Muscle of back (tissue), 11 donors: Measurements from ENCODE around the gene HIP1R. TPM values are rescaled to one million over a fixed set of nuclear protein-coding genes. Genes with fewer than 3 reads are reported as not detected.
"Not testable (repeated sequence)": the region's sequence is repeated elsewhere in the genome, so short reads cannot be mapped to it uniquely, and the experiment has no call there.

Experiments
- DNase-seq, 3 donors: peaks; one replicate each; pipeline versions ENCODE4 v3.0.0 to v3.0.0-alpha.2; 2013
- polyA plus RNA-seq, 10 donors: library from polyadenylated mRNA; unstranded; fragments of 120-200 nt; gene quantifications; one replicate each; pipeline ENCODE4 v1.2.1, GENCODE V29; 2013; ENCODE audit not compliant: insufficient read length in 10 of 10

HIP1R gene
- polyA plus RNA-seq, 10 donors, result 4.6 to 9.5 (median 7.3) TPM

DNA sequence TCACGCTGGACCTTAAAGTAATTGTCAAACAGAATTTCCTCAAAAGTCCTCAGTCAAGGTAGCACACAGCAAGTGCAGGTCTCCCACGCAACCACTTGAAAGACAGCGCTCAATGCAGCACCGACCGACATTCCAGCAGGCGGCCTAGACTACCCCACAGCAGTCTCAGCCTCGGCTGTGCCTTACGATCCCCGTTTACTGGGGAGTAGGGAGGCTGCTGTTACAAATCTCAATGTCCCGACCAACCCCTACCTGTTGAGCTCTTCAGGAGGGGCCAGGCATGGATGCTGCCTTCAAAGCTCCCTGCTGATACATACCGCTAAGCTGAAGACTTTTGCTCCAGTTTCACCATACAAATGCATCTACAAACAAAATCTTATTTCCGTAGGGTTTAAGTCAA lies 38.8 kb downstream of the HIP1R start:
- no peak for DNase-seq

DNA sequence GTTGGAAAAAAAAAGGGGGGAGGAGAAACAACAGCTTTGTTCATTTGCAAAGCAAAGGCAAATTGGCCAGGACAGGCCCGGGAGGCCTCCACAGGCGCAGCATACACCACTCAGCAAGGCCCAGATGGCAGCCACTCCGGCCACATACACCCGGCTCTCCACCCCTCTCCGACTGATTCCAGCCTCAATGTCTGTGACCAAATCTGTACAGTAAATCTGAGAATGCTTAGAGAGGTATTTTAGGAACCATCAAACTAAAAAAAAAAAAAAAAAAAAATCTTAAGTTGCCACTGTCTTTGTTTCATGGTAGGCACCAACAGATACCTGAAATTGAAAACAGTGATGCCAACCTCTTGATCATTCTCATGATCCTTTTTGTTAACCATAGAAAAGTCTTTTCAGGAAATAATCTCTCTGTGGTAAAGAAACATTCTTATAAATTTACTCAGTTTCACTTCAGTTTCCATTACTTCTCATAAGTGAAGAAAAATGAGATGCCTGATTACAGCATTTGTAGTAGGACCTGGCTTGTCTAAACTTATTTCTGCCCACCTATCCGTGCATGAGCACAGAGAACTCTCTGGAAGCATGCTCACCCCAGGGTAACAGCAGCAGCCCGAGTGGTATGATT lies 40.4 kb downstream of the HIP1R start:
- peak in 1 of 3 donors; percentile 6 for DNase-seq

DNA sequence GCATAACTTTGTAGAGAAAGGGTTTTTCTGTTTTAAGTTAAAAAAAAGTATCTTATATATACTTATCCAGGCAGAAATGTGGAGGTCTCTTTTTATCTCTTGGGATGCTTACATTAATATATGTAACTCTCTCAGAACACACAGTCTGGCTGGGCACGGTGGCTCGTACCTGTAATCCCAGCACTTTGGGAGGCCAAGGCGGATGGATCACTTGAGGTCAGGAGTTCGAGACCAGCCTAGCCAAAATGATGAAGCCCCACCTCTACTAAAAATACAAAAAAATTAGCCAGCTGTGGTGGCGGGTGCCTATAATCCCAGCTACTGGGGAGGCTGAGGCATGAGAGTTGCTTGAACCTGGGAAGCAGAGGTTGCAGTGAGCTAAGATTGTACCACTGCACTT lies 41.0 kb downstream of the HIP1R start:
- DNase-seq, result not testable (repeated sequence)

DNA sequence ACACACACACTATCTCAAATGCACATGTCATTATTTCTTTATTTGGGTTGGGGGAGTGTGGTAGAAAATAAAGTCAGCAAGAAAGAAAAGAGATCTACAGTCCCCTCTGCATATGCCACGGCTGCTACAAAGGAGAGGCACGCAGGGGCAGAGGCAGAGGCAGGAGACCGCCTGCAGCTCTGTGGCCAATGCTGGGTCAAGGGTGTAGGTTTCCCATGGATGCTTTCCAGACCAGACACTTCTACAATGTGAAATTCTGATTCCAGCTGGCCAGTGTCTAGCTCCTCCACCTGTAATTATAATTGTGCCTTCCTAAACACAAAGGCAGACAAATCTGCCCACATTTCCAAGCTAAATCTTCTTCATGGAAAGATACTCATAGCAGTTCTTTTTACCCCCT lies 41.5 kb downstream of the HIP1R start:
- DNase-seq, result no peak

DNA sequence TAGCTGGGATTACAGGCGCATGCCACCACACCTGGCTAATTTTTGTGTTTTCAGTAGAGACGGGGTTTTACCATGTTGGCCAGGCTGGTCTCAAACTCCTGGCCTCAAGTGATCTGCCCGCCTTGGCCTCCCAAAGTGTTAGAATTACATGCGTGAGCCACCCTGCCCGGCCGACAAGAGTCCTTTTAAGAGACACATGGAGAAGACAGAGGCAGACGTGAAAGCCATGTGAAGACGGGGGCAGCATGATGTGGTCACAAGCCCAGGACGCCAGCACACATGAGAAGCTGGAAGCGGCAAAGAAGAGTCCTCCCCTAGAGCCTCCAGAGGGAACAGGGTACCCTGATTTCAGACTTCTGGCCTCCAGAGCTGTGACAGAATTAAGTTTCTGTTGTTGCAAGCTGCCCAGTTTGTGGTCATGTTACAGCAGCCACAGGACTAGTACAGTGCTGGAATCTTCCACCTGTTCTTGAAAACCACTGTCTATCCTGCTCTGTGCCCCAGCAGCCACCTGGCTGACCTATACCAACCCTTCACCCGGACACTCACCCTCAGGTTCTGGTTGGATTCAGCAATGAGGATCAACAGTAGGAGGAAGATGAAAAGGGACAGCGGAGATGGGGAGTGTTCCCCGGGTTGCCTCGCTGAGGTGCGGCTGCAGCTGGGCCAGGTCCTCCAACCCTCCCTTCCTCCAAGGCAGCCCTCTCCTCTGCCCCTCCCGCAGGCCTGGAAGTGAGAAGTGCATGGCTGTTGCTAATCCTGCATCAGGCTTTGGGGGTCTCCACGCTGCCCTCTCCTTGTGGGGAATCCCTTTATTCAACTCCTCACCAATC lies 43.7 kb downstream of the HIP1R start:
- DNase-seq, result no peak

DNA sequence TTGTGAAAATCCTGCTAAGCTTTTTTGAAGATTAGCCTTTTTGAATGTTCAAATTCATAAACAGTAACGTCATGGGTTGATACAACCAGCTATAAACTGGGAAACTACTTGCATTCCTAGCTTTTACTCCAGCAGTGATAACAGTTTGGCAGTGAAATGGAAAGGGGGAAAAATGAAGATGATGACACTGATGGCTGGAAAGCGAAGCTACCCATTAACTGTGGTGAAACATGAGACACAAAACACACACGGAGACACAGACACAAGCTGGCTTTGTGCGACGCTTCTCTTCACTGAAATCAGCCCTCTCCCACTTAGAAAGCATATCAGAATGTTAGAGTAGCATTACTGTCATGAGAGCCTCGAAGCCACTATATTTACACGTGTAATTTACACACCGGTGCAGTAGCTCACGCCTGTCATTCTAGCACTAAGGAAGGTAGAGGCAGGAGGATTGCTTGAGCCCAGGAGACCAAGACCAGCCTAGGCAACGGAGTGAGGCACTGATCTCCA lies 45.0 kb downstream of the HIP1R start:
- DNase-seq, result no peak

DNA sequence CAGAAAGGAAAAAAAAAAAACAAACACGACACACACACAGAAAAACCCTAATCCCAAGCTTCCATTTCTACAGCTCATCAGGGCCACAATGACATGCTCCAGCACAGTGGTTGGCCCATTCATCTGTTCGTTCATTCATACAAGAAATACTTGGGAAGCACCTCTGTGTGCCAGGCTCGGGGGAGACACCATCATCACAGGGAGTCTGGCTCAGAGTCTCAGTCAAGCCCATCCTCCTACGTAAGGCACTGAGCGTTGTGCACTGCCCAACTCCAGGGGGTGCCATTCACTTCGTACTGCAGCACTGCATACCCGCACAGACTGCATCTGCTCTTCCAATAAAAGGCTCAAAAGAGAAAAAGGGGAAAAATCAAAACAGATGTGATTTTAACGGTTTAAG lies 45.4 kb downstream of the HIP1R start:
- DNase-seq, result peak in 1 of 3 donors; percentile 63

DNA sequence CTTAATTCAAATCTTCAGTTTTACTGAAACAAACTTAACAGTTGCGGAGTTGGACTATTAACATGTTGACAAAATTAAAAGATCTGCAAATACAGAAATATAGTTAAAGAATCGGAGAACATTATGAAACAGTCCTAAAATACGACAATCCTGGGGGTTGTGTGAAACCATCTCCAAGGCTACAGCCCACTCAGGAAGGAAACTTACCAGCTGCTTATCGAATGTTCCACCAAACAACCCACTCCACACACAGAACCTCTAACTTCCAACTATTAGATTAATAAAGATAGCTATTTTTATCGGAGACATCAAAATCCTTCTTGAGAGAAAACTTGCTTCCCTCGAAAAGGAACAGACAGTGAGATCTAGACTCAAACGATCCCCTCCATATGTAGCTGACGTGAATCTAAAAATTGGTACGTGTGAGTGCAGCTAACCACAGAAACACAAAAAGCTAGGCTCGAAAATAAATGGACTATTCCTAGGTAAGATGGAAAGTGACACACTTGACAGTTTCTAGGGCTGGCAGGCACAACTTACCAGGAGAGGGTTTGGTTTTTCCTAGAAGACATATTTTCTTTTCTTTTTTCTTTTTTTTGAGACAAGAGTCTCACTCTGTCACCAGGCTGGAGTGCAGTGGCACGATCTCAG lies 47.8 kb downstream of the HIP1R start:
- DNase-seq, result no peak

DNA sequence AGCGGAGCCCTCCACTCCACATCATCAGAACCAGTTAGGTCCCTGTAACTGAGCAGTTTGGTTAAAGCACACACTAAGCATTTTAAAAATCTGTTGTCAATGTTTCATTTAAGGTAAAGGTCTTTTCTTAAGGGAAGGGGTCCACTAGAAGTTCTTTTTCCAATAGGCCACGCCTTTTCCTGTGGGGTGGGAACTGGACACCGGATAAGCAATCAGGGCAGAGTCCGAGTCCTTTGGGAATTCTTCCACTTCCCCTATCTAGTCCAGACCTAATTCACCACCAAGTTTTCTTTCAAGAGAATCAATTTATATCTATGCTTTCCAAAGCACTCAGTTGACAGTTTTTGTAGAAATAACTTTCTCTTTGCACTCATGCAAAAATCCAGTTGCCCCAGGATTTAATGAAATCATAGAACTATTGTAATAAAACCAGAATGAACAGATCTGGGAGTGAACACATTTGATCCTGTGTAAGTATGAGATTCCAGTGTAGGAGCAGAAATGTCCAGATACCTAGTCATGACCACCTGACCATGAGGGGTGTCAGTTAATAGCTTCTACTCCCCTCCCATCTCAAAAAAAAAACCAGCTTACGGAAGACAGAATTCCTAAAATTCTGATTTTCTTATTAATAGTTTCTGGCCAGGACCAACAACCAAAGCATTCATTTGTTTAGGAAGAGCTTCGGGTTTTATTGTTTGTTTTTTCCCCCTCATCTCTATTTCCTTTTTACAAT lies 49.0 kb downstream of the HIP1R start:
- DNase-seq, result peak in 1 of 3 donors; percentile 9

DNA sequence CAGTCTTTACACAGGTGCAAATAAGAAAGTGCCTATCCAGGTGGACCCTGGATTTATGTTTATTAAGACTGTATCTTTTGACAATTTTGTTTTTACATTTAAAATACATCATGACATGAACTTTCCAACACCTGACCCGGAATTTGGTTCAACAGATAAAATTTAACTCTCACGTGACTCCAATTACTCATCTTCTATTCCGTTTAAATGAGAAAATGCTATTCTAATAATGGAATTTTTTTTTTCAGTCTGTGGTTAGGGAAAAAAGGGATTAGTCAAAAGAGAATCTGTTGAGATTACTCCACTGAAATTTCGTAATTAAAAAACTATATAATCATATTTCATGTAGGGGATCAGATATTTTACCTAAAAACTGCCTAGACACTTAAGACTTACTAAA lies 49.6 kb downstream of the HIP1R start:
- no peak for DNase-seq

DNA sequence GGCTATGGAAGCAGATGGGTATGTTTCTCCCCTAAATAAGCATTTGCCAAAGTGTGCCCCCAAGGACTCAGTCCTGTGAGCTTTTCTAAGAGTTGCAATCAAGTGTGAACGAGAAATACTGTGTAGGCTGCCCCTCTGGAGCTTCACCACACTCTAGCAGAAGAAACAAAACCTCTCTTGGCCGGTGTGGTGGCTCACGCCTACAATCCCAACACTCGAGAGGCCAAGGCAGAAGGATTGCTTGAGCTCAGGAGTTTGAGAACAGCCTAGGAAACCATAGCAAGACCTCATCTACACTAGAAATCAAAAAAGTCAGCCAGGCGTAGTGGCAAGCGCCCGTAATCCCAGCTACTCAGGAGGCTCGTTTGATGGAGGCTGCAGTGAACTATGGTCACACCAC lies 50.9 kb downstream of the HIP1R start:
- DNase-seq, result no peak

DNA sequence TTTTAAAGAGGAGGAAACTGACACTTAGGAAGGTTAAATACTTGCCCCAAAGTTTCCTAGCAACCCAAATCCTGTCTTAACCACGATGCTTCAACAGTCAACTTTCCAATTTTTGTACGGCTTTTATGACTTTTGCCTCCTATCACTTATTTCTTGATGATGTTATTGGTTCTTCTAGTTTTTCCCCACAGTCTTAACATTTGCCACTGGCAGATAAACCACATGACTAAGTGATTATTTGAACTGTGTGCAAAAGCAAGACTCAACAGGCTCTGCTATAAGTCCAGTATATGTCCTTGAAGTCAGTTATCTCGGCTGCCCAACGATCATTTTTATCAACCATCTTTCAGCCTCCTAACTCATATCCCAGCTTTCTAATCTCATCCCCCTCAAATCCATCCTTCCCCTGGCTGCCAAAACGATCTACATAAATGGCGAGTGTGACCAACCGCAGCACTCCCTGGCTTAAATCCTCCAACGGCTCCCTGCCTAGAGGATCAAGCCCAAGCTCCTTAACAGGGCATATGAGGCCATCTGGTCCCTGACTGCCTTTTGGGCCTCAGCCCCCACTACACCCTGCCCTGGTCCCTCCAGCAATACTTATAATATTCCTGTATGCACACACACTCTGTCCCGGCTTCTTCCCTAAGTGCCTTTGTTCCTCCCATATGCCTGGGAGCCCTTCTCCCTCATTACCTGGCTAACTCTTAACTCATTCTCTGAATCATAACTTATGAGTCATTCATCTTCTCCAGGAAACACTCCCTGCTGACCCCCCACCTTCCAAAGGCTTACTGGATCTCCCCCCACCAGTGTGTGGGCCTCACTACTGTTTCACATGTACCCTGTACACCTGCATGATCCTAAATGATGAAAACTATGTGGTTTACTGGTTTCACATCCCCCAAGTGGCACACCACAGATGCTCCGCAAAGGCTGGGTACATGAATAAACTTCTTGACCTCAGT lies 51.9 kb downstream of the HIP1R start:
- DNase-seq, result peak in 1 of 3 donors; percentile 14

DNA sequence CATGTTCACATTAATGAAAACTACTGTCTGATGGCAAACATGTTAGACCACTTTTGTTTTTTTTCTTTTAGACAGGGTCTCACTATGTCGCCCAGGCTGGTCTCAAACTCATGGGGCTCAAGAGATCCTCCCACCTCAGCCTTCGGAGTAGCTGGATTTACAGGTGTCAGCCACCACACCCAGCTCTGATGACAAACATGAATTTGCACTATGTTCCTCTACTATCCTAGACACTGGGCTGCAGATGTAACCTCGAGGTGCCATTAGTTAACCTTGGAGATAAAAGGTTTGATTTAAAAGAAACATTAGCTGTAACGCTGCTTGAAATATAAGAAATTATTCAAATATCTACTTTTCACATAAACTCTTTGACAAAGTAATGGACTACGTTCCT lies 52.6 kb downstream of the HIP1R start:
- DNase-seq, result no peak

DNA sequence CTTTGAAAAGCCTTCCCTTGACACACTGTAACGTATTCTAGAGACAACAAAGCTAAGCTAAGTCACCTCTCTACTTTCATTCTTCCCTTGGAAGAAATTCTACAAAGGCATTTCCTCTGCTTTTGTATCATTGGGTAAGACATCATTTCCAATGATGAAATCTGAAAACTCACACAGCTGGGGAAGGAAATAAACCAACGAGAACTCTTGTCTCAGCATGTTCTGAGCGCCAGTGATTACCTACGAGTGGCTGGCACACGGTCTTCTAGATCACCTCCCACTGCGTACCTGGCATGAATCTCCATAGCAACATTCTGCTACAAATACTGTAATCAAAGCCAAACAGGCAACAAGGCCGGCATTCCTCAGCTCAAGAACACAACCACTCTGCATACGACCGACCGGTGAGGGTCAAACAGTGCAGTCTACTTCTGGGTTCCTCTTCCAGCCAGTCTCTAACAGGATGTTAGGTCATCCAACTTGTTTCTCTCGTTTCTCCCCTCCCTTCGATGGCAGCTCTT lies 53.0 kb downstream of the HIP1R start:
- DNase-seq, result peak in 1 of 3 donors; percentile 69

DNA sequence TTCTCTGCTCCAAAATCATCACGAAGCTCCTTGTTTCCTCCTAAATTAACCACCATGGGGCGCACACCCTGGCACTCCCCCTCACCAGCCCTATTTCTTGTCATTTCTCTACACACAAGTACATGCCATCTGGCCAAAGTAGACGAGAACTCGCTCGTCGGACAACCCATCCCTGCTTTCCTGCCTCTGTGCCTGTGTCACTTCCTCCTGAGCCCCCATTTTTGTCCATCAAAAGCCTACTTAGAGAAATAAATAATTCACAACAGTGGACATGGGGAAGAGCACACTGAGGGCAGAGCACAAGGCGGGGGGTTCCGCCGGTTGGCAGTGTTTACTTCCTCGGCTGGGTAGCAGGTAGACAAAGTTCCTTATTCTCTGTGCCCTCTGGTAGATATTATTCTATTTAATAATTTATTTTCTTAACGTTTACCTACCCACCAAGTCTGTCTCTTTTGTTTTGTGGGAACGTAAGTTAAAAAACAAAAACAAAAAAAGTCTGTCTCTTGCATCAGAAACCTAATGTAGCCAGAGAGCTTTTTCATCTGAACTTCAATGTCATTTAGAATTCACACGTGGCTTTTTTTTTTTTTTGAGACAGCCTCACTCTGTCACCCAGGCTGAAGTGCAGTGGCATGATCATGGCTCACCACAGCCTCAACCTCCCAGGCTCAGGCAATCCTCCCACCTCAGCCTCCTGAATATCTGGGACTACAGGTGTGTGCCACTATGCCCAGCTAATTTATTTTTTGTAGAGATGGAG lies 54.7 kb downstream of the HIP1R start:
- DNase-seq, result no peak

DNA sequence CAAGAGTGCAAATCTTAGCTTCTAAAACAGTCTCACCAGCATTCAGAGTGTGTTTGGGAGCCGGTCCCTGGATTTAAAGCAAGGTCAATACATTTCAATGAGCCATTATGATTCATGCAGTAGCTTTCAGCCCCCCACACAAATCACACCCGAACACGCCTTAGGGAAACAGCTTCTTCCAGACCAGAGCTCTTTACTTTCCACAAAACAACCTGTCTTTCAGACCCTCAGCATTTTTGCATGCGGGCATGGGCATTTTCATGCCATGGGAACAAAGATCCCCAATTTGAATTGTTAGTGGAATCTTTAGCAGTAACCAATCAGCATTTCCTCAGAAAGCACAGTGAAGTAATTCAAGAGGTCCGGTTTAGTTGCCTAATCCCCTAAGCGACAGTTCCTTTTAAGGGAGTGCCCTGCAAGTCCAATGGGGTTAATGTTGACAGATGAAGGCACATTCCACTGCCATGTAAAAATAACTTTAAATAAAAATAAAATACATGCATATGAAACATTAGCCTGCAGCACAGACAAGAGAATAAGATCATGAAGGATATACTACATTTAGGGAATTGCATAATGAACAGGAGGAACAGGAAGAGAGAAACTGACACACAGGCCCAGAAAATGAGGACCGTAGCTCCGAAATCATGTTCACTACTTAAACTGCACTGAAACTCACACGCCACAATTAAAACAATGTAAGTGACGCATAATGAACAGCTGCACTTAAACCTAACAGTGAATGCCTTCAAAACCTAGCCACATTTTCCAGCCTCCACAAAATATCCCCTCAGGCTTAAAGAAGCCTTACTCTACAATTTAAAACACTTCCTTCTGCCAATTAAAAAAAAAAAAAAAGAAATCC lies 56.6 kb downstream of the HIP1R start:
- DNase-seq, result no peak

DNA sequence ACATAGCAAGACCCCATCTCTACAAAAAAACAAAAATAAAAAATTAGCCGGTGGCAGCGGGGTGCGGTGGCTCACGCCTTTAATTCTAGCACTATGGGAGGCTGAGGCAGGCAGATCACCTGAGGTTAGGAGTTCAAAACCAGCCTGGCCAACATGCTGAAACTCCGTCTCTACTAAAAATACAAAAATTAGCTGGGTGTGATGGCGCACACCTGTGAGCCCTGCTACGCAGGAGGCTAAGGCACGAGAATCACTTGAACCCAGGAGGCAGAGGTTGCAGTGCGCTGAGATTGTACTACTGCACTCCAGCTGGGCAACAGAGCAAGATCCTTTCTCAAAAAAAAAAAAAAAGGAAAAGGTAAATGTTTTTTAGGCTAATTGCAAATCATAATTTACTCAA lies 57.5 kb downstream of the HIP1R start:
- not testable (repeated sequence) for DNase-seq
